ENCODE measurements around the gene DYNLRB1. TPM values are rescaled to one million over a fixed set of nuclear protein-coding genes. Genes with fewer than 3 reads are reported as not detected.

The DYNLRB1 gene
- total and polyA plus RNA-seq, 12 donors: 145 to 586 (median 224) TPM

- peaks cover 0 to 4% of the 10 kb centered on the region in 2 donors for H3K36me3 ChIP-seq (replicated peaks in 1 of 2)
- intact Hi-C loops (cut with DNase I): loop anchor here in 1 of 2 donors (5.0 kb wide), 1 partner anchor 184 kb away; no protein-coding TSS in a partner anchor
Measured at GRCh38 chr20:34582911-34583310, 66.7 kb downstream of the DYNLRB1 start.

GRCh38 chr20:34583544-34583943 lies 67.3 kb downstream of the DYNLRB1 start:
- Histone ChIP-seq H3K9me3 (replicated peaks in 1 of 3) (no peaks in the 10 kb centered on the region), H3K27me3 (no peaks in the 10 kb centered on the region), H3K4me1 (replicated peaks in 1 of 2) (no peaks in the 10 kb centered on the region), H3K4me3 (no peak overlapping the region), H3K36me3 (replicated peaks in 1 of 2) (peaks cover 0 to 4% of the 10 kb centered on the region in 2 donors), H3K27ac (no peak overlapping the region)
- TF ChIP-seq CTCF (IDR thresholded peaks at IDR 0.05): no peak
- no peak for TF ChIP-seq POLR2A (IDR thresholded peaks at IDR 0.05)
- intact Hi-C loops (cut with DNase I): loop anchor here in 1 of 2 donors (5.0 kb wide), 1 partner anchor 184 kb away; no protein-coding TSS in a partner anchor
- 71 to 85% (median 81%) methylated on average over 3 to 6 of the region's 6 CpGs for WGBS, 4 donors
- DNase-seq: peak in 2 of 7 donors; percentile 12 to 46

More at GRCh38 chr20:34582911-34583310, 66.7 kb downstream of the DYNLRB1 start:
- Histone ChIP-seq H3K4me3 (no peak overlapping the region), H3K4me1 (replicated peaks in 1 of 2) (no peaks in the 10 kb centered on the region), H3K27ac (no peak overlapping the region), H3K9me3 (replicated peaks in 1 of 3) (no peaks in the 10 kb centered on the region), H3K27me3 (no peaks in the 10 kb centered on the region)
- peak in 2 of 7 donors; percentile 9 to 29 for DNase-seq
- 87 to 100% (median 94%) methylated on average over 4 of the region's 4 CpGs for WGBS, 4 donors
- TF ChIP-seq CTCF (IDR thresholded peaks at IDR 0.05): no peak
- TF ChIP-seq POLR2A (IDR thresholded peaks at IDR 0.05): no peak

- Histone ChIP-seq H3K9me3 (replicated peaks in 1 of 3) (no peaks in the 10 kb centered on the region), H3K27ac (no peak overlapping the region), H3K4me3 (no peak overlapping the region), H3K27me3 (no peaks in the 10 kb centered on the region), H3K36me3 (replicated peaks in 1 of 2) (peaks cover 0 to 4% of the 10 kb centered on the region in 2 donors), H3K4me1 (replicated peaks in 1 of 2) (no peaks in the 10 kb centered on the region)
- peak in 2 of 7 donors; percentile 13 to 39 for DNase-seq
- intact Hi-C loops (cut with DNase I): no loop called here
- 87 to 100% (median 94%) methylated on average over 2 to 5 of the region's 5 CpGs for WGBS, 4 donors
- TF ChIP-seq CTCF (IDR thresholded peaks at IDR 0.05) (no peak), POLR2A (IDR thresholded peaks at IDR 0.05) (no peak)
Measured at GRCh38 chr20:34585019-34585418, 68.8 kb downstream of the DYNLRB1 start.

DNA sequence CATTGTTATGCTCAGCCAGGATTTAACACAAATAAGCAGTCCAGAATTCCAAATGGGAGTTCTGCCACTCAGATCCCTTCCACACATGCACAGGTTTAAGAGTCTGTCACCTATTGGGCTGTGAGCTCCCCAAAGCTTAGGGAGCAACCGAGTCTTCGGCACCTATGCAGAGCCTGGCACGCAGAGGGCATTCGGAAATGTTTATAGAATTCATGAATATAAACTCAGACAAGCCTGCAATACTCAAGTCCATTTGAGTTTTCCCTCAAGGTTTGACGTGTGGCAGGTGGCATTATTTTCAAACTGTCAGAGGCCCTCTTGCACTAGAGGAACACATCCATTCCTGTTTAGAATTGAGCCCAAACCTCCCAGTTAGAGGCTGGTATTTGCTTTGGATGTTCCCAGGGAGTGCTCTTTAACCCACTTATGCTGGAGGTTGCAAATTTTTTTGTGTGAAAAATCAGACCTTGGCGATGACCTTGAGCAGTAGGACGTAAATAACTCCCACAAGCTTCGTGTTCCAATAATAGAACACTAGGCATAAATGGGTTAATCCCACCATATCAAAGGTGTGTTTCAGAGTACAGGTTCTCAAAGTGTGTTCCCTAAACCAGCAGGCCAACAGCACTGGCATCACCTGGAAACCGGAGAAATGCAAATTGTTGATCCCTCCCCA lies 70.4 kb downstream of the DYNLRB1 start:
- WGBS, 4 donors: 76 to 80% (median 77%) methylated on average over 8 to 9 of the region's 9 CpGs
- H3K4me3 ChIP-seq: no peak overlapping the region
- intact Hi-C loops (cut with DNase I): no loop called here
- no peak for DNase-seq
- no peaks in the 10 kb centered on the region for H3K9me3 ChIP-seq (replicated peaks in 1 of 3)
- H3K27ac ChIP-seq: no peak overlapping the region
- TF ChIP-seq CTCF (IDR thresholded peaks at IDR 0.05): no peak
- TF ChIP-seq POLR2A (IDR thresholded peaks at IDR 0.05): no peak
- H3K36me3 ChIP-seq (replicated peaks in 1 of 2): peaks cover 0 to 4% of the 10 kb centered on the region in 2 donors
- H3K27me3 ChIP-seq: no peaks in the 10 kb centered on the region
- H3K4me1 ChIP-seq (replicated peaks in 1 of 2): no peaks in the 10 kb centered on the region

Small RNA genes lying within 50 kb of the gene (small RNA-seq; reads per million reads assigned to genes)
- 0 reads per million in 2 donors for gene RF00019

Other genes starting within 250 kb of the DYNLRB1 start
- gene AHCY, start 213.1 kb upstream of the DYNLRB1 start, total RNA-seq: 100 to 1,000 TPM in 1 of 9 donors, 10 to 100 TPM in 8; 57.6 to 136 (median 77.5) TPM
- 10 to 100 TPM; 70.2 to 74.0 (median 72.7) TPM for gene AHCY, start 213.1 kb upstream of the DYNLRB1 start, polyA plus RNA-seq
- gene ITCH, start 153.1 kb upstream of the DYNLRB1 start, total RNA-seq: 10 to 100 TPM; 32.3 to 67.6 (median 54.9) TPM
- gene ITCH, start 153.1 kb upstream of the DYNLRB1 start, polyA plus RNA-seq: 10 to 100 TPM in 1 of 3 donors, 1 to 10 TPM in 2; 5.8 to 46.3 (median 7.5) TPM
- 10 to 100 TPM; 12.6 to 83.3 (median 40.0) TPM for gene MAP1LC3A, start 42.3 kb downstream of the DYNLRB1 start, total RNA-seq
- 100 to 1,000 TPM in 2 of 3 donors, 1 to 10 TPM in 1; 5.6 to 139 (median 118) TPM for gene MAP1LC3A, start 42.3 kb downstream of the DYNLRB1 start, polyA plus RNA-seq
- 10 to 100 TPM; 19.6 to 33.7 (median 22.8) TPM for gene PIGU, start 160.7 kb downstream of the DYNLRB1 start, total RNA-seq
- gene PIGU, start 160.7 kb downstream of the DYNLRB1 start, polyA plus RNA-seq: 10 to 100 TPM; 16.8 to 64.1 (median 25.7) TPM
- 10 to 100 TPM in 8 of 9 donors, 1 to 10 TPM in 1; 9.4 to 74.5 (median 18.7) TPM for gene TP53INP2, start 187.9 kb downstream of the DYNLRB1 start, total RNA-seq
- 10 to 100 TPM; 15.4 to 58.2 (median 18.6) TPM for gene TP53INP2, start 187.9 kb downstream of the DYNLRB1 start, polyA plus RNA-seq